Non-pigmented ciliary epithelial cell (primary cell): ENCODE data around the gene PDE2A.
A peak's percentile ranks its signal among the peaks of the same experiment; 100 is the strongest.

Source experiments
- DNase-seq: peaks from one replicate; pipeline ENCODE4 v3.0.0-alpha.2; 2010; ENCODE audit warnings: low read depth

The PDE2A gene

GRCh38 chr11:72673943-72674828 lies at the start of gene PDE2A:
Gene PDE2A (minus strand): TSS chr11:72674422. CDS start chr11:72674207, 215 bp downstream.
- DNase-seq = no peak

- DNase-seq = no peak
Observed at GRCh38 chr11:72723508-72723907, 49.3 kb upstream of the PDE2A start.

GRCh38 chr11:72722050-72722748 lies 48.0 kb upstream of the PDE2A start:
- peak; percentile 76 for DNase-seq

- DNase-seq = no peak
Observed at GRCh38 chr11:72721689-72722049, 47.4 kb upstream of the PDE2A start.

- DNase-seq = no peak
Observed at GRCh38 chr11:72721276-72721675, 47.1 kb upstream of the PDE2A start.

GRCh38 chr11:72720784-72721183 lies 46.6 kb upstream of the PDE2A start:
- DNase-seq = no peak

GRCh38 chr11:72720047-72720446 lies 45.8 kb upstream of the PDE2A start:
- no peak for DNase-seq

- no peak for DNase-seq
Observed at GRCh38 chr11:72719551-72719950, 45.3 kb upstream of the PDE2A start.

- DNase-seq = no peak
Observed at GRCh38 chr11:72719144-72719543, 44.9 kb upstream of the PDE2A start.

GRCh38 chr11:72718101-72718501 lies 43.9 kb upstream of the PDE2A start:
- DNase-seq = no peak

GRCh38 chr11:72716788-72717435 lies 42.7 kb upstream of the PDE2A start:
- no peak for DNase-seq

- no peak for DNase-seq
Observed at GRCh38 chr11:72716290-72716689, 42.1 kb upstream of the PDE2A start.

GRCh38 chr11:72712841-72713240 lies 38.6 kb upstream of the PDE2A start:
- no peak for DNase-seq

GRCh38 chr11:72712168-72712751 lies 38.0 kb upstream of the PDE2A start:
- no peak for DNase-seq

- DNase-seq = no peak
Observed at GRCh38 chr11:72711141-72711540, 36.9 kb upstream of the PDE2A start.

GRCh38 chr11:72710278-72710677 lies 36.1 kb upstream of the PDE2A start:
- DNase-seq = no peak

- no peak for DNase-seq
Observed at GRCh38 chr11:72709478-72710238, 35.4 kb upstream of the PDE2A start.

GRCh38 chr11:72707032-72707431 lies 32.8 kb upstream of the PDE2A start:
- no peak for DNase-seq

GRCh38 chr11:72706579-72706978 lies 32.4 kb upstream of the PDE2A start:
- no peak for DNase-seq

- no peak for DNase-seq
Observed at GRCh38 chr11:72705442-72706365, 31.5 kb upstream of the PDE2A start.
